ENCODE measurements around the gene ZNF48. TPM values are rescaled to one million over a fixed set of nuclear protein-coding genes. Genes with fewer than 3 reads are reported as not detected.
"Not testable (repeated sequence)": the region's sequence is repeated elsewhere in the genome, so short reads cannot be mapped to it uniquely, and the experiment has no call there.

Gene ZNF48
- total RNA-seq, 2 experiments from 2014 or later = 14.2 to 14.5 TPM

GRCh38 chr16:30381291-30382041 is 13.8 kb upstream of the ZNF48 start:
- Mint-ChIP-seq H3K9me3 (no peaks in the 10 kb centered on the region), H3K27ac (peak overlapping the region; percentile 99), H3K4me3 (peak overlapping the region; percentile 82), H3K27me3 (no peaks in the 10 kb centered on the region), H3K4me1 (peaks cover 57% of the 10 kb centered on the region), H3K36me3 (ENCODE audit: low read depth) (peaks cover 38% of the 10 kb centered on the region)
- CTCF ChIA-PET = interaction anchor here (1.3 to 4.3 kb wide), 3 partner anchors 10 to 27 kb away, joined by 6 to 50 read pairs (median 24); partner anchors contain the start of genes TBC1D10B, ZNF48 and ZNF771
- DNase-seq = peak; percentile 76
- POLR2A ChIA-PET = interaction anchor here (1.1 to 5.5 kb wide), 16 partner anchors 10 to 316 kb away, joined by 3 to 64 read pairs (median 16); partner anchors contain the start of genes ALDOA, CD2BP2, CORO1A and ITGAL

DNA sequence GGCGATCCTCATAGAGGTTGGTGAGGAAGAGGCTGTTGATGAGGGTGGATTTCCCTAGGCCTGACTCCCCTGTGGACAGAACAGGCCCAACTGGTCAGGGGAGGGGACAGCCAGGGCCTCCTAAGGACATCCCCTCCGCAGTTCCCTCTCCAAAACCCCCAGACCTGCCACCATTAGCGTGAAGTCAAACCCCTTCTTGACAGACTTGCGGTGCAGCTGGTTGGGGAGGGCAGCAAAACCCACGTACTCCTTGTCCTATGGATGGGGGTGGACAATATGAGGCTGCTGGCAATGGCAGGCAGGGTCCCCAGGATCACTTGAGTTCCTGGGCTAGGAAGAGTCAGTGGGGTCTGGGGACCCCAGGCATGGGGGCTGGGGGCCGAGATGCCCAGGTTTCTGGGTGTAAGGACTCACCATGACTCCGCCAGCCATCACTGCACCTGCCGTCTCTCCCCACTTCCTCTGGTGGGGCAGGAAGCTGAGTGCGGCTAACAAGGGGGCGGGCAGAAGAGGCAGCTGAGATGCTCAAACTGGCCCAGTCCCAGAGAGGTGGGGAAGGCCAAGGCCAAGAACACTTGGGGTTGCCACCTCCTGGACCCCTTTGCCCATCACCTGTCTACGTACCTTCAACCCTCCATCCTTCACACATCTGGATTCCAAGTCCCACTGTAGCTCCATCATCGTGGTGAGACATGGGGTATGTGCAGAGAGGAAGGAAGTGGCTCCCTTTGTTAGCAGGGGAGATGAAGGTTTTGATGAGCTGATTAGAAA is 12.9 kb upstream of the ZNF48 start, which contains the start of gene SEPTIN1:
Gene SEPTIN1, minus strand, starts transcription at position 451 of the 771 bp plus-strand sequence. Its CDS starts 19 bp downstream, at position 432.
- Mint-ChIP-seq H3K27me3 (no peaks in the 10 kb centered on the region), H3K9me3 (no peaks in the 10 kb centered on the region), H3K36me3 (ENCODE audit: low read depth) (peaks cover 38% of the 10 kb centered on the region), H3K4me3 (peak within 1 kb of the TSS; percentile 82), H3K27ac (peak within 1 kb of the TSS; percentile 99), H3K4me1 (peaks cover 54% of the 10 kb centered on the region)
- ChIA-PET CTCF (interaction anchor here (0.8 to 4.3 kb wide), 11 partner anchors 11 to 290 kb away, joined by 3 to 50 read pairs (median 4); partner anchors contain the start of genes DCTPP1, ITGAL, TBC1D10B and TBX6), POLR2A (interaction anchor here (0.9 to 5.5 kb wide), 31 partner anchors 10 to 316 kb away, joined by 3 to 64 read pairs (median 6); partner anchors contain the start of genes ALDOA, CD2BP2, CORO1A and DCTPP1)
- DNase-seq = peak; percentile 89

GRCh38 chr16:30383521-30383920 is 11.7 kb upstream of the ZNF48 start:
- H3K27me3 Mint-ChIP-seq = no peaks in the 10 kb centered on the region
- no peak for DNase-seq

DNA sequence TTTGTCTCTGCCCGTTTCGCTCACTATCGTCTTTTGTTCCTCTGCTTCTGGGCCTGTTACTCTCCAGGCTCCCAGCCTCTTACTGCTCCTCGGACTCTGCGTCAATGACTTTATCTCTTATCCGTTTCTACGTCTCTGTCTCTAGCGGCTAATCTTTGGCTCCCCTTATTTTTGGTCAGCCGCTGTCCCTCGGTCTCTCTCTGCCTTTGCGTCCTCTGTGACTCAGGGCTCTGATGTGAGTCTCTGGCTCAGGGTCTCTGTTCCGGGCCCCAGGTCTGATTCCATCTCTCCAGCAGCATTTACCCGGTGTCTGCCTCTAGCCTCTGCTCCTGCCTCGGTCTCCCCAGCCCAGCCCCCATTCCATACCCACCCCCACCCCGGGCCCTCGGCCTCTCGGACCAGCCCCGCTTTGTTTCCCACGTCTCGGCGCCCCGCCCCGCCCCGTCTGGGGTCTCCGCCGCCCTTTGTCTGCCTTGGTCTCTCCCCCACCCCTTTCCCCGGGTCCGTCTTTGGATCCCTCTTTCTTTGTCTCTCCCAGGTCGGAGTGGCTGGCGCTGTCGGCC is 547 bp upstream of the ZNF48 start:
- peaks cover 32% of the 10 kb centered on the region for H3K4me1 Mint-ChIP-seq
- no peak for DNase-seq
- no peaks in the 10 kb centered on the region for H3K27me3 Mint-ChIP-seq
- H3K27ac Mint-ChIP-seq = peak overlapping the region; percentile 63
- CTCF ChIA-PET = interaction anchor here (1.0 to 2.6 kb wide), 8 partner anchors 12 to 35 kb away, joined by 3 to 17 read pairs (median 6); partner anchors contain the start of genes DCTPP1, SEPTIN1 and ZNF771
- no peaks in the 10 kb centered on the region for H3K9me3 Mint-ChIP-seq
- H3K4me3 Mint-ChIP-seq = peak overlapping the region; percentile 84
- H3K36me3 Mint-ChIP-seq (ENCODE audit: low read depth) = peaks cover 20% of the 10 kb centered on the region
- POLR2A ChIA-PET = interaction anchor here (1.0 to 5.6 kb wide), 11 partner anchors 10 to 139 kb away, joined by 3 to 64 read pairs (median 5); partner anchors contain the start of genes SEPTIN1 and ZNF771

More at GRCh38 chr16:30383521-30383920, 11.7 kb upstream of the ZNF48 start:
- Mint-ChIP-seq H3K27ac (peak overlapping the region; percentile 99), H3K4me3 (peak overlapping the region; percentile 82), H3K36me3 (ENCODE audit: low read depth) (peaks cover 34% of the 10 kb centered on the region), H3K9me3 (no peaks in the 10 kb centered on the region), H3K4me1 (peaks cover 46% of the 10 kb centered on the region)
- ChIA-PET CTCF (interaction anchor here (1.0 to 4.3 kb wide), 9 partner anchors 12 to 291 kb away, joined by 3 to 50 read pairs (median 5); partner anchors contain the start of genes DCTPP1, ITGAL, TBC1D10B and TBX6), POLR2A (interaction anchor here (0.8 to 5.5 kb wide), 23 partner anchors 9 to 318 kb away, joined by 3 to 64 read pairs (median 8); partner anchors contain the start of genes ALDOA, CD2BP2, CORO1A and ITGAL)

GRCh38 chr16:30395992-30396585 is 869 bp downstream of the ZNF48 start:
- no peaks in the 10 kb centered on the region for H3K9me3 Mint-ChIP-seq
- POLR2A ChIA-PET = interaction anchor here (1.1 to 5.6 kb wide), 12 partner anchors 9 to 138 kb away, joined by 3 to 64 read pairs (median 5); partner anchors contain the start of genes SEPTIN1 and ZNF771
- peaks cover 43% of the 10 kb centered on the region for H3K4me1 Mint-ChIP-seq
- H3K4me3 Mint-ChIP-seq = peak overlapping the region; percentile 83
- H3K27ac Mint-ChIP-seq = peak overlapping the region; percentile 51
- H3K36me3 Mint-ChIP-seq (ENCODE audit: low read depth) = peaks cover 20% of the 10 kb centered on the region
- DNase-seq = no peak
- H3K27me3 Mint-ChIP-seq = no peaks in the 10 kb centered on the region
- CTCF ChIA-PET = interaction anchor here (0.7 to 2.6 kb wide), 9 partner anchors 11 to 199 kb away, joined by 3 to 17 read pairs (median 6); partner anchors contain the start of genes DCTPP1, SEPTIN1 and ZNF771

DNA sequence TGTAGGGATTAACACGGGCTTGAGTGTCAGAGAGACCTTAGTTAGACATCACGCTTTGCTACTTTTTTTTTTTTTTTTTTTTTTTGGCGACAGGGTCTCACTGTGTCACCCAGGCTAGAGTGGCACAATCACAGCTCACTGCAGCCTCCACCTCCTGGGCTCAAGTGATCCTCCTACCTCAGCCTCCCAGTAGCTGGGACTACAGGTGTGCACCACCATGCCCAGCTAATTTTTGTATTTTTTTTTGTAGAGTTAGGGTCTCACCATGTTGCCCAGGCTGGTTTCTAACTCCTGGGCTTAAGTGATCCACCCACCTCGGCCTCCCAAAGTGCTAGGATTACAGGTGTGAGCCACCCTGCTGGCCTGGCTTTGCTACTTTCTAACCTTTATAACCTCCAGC is 1.4 kb downstream of the ZNF48 start:
- H3K27ac Mint-ChIP-seq, DNase-seq, H3K9me3 Mint-ChIP-seq, H3K27me3 Mint-ChIP-seq: not testable (repeated sequence)
- POLR2A ChIA-PET = interaction anchor here (1.1 to 5.6 kb wide), 8 partner anchors 8 to 137 kb away, joined by 3 to 64 read pairs (median 8); partner anchors contain the start of genes SEPTIN1 and ZNF771
- CTCF ChIA-PET = interaction anchor here (0.7 to 2.6 kb wide), 7 partner anchors 13 to 198 kb away, joined by 3 to 17 read pairs (median 6); partner anchors contain the start of gene SEPTIN1
- Mint-ChIP-seq H3K36me3 (ENCODE audit: low read depth) (peaks cover 20% of the 10 kb centered on the region), H3K4me1 (peaks cover 45% of the 10 kb centered on the region), H3K4me3 (peak overlapping the region; percentile 83)

- H3K27me3 Mint-ChIP-seq = no peaks in the 10 kb centered on the region
- H3K4me1 Mint-ChIP-seq = peaks cover 47% of the 10 kb centered on the region
- CTCF ChIA-PET = interaction anchor here (0.9 to 1.6 kb wide), 2 partner anchors 33 to 198 kb away, joined by 4 to 5 read pairs; partner anchors contain the start of gene DCTPP1
- peaks cover 20% of the 10 kb centered on the region for H3K36me3 Mint-ChIP-seq (ENCODE audit: low read depth)
- no peak for DNase-seq
- POLR2A ChIA-PET = interaction anchor here (1.8 to 5.6 kb wide), 2 partner anchors 15 to 21 kb away, joined by 5 to 64 read pairs; partner anchors contain the start of gene SEPTIN1
- peak overlapping the region; percentile 83 for H3K4me3 Mint-ChIP-seq
- peak overlapping the region; percentile 4 for H3K27ac Mint-ChIP-seq
- H3K9me3 Mint-ChIP-seq = no peaks in the 10 kb centered on the region
These were observed 1.8 kb downstream of the ZNF48 start for GRCh38 chr16:30397056-30397455.

DNA sequence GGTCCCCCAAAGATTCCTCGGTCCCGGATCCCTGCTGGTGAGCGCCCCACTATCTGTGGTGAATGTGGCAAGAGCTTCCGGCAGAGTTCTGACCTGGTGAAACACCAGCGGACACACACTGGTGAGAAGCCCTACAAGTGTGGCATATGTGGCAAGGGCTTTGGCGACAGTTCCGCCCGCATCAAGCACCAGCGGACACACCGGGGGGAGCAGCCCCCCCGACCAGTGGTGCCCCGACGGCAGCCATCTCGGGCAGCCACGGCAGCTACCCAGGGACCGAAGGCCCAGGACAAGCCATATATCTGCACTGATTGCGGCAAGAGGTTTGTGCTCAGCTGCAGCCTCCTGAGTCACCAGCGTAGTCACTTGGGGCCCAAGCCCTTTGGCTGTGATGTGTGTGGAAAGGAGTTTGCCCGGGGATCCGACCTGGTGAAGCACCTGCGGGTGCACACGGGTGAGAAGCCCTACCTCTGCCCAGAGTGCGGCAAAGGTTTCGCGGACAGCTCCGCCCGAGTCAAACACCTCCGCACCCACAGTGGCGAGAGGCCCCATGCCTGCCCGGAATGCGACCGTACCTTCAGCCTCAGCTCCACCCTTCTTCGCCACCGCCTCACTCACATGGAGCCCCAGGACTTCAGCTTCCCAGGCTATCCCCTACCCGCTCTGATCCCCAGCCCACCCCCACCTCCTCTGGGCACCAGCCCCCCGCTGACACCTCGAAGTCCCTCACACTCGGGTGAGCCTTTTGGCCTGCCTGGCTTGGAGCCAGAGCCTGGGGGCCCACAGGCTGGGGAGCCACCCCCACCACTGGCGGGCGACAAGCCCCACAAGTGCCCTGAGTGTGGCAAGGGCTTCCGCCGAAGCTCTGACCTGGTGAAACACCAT is 2.8 kb downstream of the ZNF48 start:
- Mint-ChIP-seq H3K27me3 (no peaks in the 10 kb centered on the region), H3K36me3 (ENCODE audit: low read depth) (peaks cover 20% of the 10 kb centered on the region), H3K9me3 (no peaks in the 10 kb centered on the region), H3K27ac (no peak overlapping the region), H3K4me3 (no peak overlapping the region), H3K4me1 (peaks cover 47% of the 10 kb centered on the region)
- CTCF ChIA-PET = interaction anchor here (1.6 kb wide), 1 partner anchor 32 kb away, joined by 5 read pairs; the partner anchor contains the start of gene DCTPP1
- POLR2A ChIA-PET = interaction anchor here (1.0 to 5.6 kb wide), 2 partner anchors 9 to 16 kb away, joined by 6 to 64 read pairs; partner anchors contain the start of genes SEPTIN1 and ZNF771
- no peak for DNase-seq

DNA sequence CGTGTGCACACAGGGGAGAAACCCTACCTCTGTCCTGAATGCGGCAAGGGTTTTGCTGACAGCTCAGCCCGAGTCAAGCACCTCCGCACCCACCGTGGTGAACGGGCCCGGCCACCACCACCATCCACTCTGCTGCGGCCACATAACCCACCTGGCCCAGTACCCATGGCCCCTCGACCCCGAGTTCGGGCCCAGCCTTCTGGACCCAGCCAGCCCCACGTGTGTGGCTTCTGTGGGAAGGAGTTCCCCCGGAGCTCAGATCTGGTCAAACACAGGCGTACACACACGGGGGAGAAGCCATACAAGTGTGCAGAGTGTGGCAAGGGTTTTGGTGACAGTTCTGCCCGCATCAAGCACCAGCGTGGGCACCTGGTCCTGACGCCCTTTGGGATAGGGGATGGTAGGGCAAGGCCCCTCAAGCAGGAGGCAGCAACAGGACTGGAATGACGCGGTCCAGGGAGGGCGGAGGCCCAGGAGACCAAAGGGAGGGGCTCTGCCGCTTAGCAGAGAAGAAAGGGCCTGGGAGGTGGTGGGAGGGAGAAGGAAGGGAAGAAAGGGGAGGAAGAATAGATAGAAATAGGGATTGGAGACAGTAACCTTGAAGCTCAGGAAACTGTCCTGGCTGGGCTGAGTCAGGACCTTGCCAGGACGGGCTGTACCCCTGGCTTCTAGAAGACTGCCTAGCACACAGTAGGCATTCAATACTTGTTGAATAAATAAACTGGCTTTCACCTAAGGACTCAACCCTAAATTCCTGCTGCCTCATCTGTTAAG is 3.6 kb downstream of the ZNF48 start:
- no peaks in the 10 kb centered on the region for H3K9me3 Mint-ChIP-seq
- H3K27ac Mint-ChIP-seq = no peak overlapping the region
- peak overlapping the region; percentile 82 for H3K4me3 Mint-ChIP-seq
- H3K36me3 Mint-ChIP-seq (ENCODE audit: low read depth) = peaks cover 20% of the 10 kb centered on the region
- no peaks in the 10 kb centered on the region for H3K27me3 Mint-ChIP-seq
- CTCF ChIA-PET = interaction anchor here (1.6 to 2.5 kb wide), 2 partner anchors 11 to 31 kb away, joined by 5 to 10 read pairs; partner anchors contain the start of gene DCTPP1
- POLR2A ChIA-PET = interaction anchor here (0.6 to 5.6 kb wide), 4 partner anchors 8 to 137 kb away, joined by 3 to 64 read pairs (median 16); partner anchors contain the start of genes SEPTIN1 and ZNF771
- H3K4me1 Mint-ChIP-seq = peaks cover 47% of the 10 kb centered on the region
- no peak for DNase-seq
